ENCODE measurements around the gene KCNJ6. TPM values are rescaled to one million over a fixed set of nuclear protein-coding genes. Genes with fewer than 3 reads are reported as not detected.

The KCNJ6 gene
- total and polyA plus RNA-seq, 3 donors from 2014 or later, result 0.24 to 0.25 (median 0.25) TPM

GRCh38 chr21:37866027-37866426 lies 50.2 kb downstream of the KCNJ6 start:
- no peak overlapping the region for H3K27ac ChIP-seq
- no peaks in the 10 kb centered on the region for H3K4me1 ChIP-seq
- WGBS, 2 donors, result 85 to 92% methylated on average over 2 of the region's 2 CpGs
- H3K36me3 ChIP-seq (ENCODE audit: low read depth, missing control alignments), result no peaks in the 10 kb centered on the region
- no peak overlapping the region for H3K4me3 ChIP-seq
- no peaks in the 10 kb centered on the region for H3K27me3 ChIP-seq
- DNase-seq, result no peak
- no peaks in the 10 kb centered on the region for H3K9me3 ChIP-seq
- intact Hi-C loops (cut with DNase I; ENCODE audit: low total_unique reads), result no loop called here
- TF ChIP-seq CTCF (IDR thresholded peaks at IDR 0.05) (no peak), POLR2A (IDR thresholded peaks at IDR 0.05) (no peak)

DNA sequence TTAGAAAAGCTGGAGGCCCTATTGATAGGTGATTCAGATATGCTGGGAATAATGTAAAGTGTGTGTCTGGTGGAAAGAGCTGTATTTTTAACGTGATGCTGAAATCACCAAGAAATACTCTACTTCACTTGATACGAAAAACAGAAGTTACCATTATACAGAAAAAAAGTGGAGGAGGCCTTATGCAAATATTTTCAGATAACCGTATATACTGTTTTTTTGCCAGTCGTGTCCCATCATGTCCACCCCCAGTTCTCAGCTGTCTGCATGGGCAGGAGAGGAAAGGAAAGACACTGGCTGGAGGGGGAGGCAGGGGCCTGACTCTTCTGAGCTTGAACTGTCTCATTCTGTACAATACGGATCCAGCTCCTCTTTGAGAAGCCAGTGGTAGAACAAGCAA lies 51.1 kb downstream of the KCNJ6 start:
- intact Hi-C loops (cut with DNase I; ENCODE audit: low total_unique reads), result no loop called here
- Histone ChIP-seq H3K27ac (no peak overlapping the region), H3K9me3 (no peaks in the 10 kb centered on the region), H3K4me1 (no peaks in the 10 kb centered on the region), H3K36me3 (ENCODE audit: low read depth, missing control alignments) (no peaks in the 10 kb centered on the region), H3K27me3 (no peaks in the 10 kb centered on the region), H3K4me3 (no peak overlapping the region)
- no peak for TF ChIP-seq POLR2A (IDR thresholded peaks at IDR 0.05)
- no peak for DNase-seq
- WGBS, 2 donors, result 62 to 64% methylated on average over 5 of the region's 5 CpGs

- TF ChIP-seq POLR2A (IDR thresholded peaks at IDR 0.05) (no peak), CTCF (IDR thresholded peaks at IDR 0.05) (no peak)
- Histone ChIP-seq H3K4me3 (no peak overlapping the region), H3K36me3 (ENCODE audit: low read depth, missing control alignments) (no peaks in the 10 kb centered on the region), H3K27me3 (no peaks in the 10 kb centered on the region), H3K27ac (no peak overlapping the region), H3K9me3 (no peaks in the 10 kb centered on the region), H3K4me1 (no peaks in the 10 kb centered on the region)
- no peak for DNase-seq
- intact Hi-C loops (cut with DNase I; ENCODE audit: low total_unique reads), result no loop called here
- 90 to 95% methylated on average over 5 of the region's 5 CpGs for WGBS, 2 donors
Observed at GRCh38 chr21:37863842-37864241, 52.4 kb downstream of the KCNJ6 start.

GRCh38 chr21:37862536-37862935 lies 53.7 kb downstream of the KCNJ6 start:
- no peak for DNase-seq
- TF ChIP-seq POLR2A (IDR thresholded peaks at IDR 0.05) (no peak), CTCF (IDR thresholded peaks at IDR 0.05) (no peak)

DNA sequence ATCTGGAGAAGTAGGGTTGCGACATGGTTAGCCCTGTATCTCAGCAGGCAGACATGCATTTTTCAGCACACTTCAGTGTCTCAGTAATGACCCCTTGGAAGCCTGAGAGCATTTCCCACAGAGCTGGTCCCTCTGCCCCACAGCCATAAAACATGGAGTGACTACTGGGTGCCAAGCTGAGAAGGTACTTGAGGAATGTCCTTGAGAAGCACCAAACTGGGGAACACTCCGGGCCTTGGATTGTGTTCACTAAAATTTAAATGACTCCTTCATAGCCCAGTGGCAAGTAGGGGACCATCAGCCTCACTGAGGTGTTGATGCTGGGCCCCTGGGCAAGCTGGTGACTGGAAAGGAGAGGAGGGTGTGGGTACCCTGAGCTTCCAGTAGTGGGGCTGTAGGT lies 54.7 kb downstream of the KCNJ6 start:
- Histone ChIP-seq H3K4me3 (no peak overlapping the region), H3K4me1 (no peaks in the 10 kb centered on the region), H3K27me3 (no peaks in the 10 kb centered on the region), H3K27ac (no peak overlapping the region), H3K9me3 (no peaks in the 10 kb centered on the region), H3K36me3 (ENCODE audit: low read depth, missing control alignments) (no peaks in the 10 kb centered on the region)
- no peak for TF ChIP-seq POLR2A (IDR thresholded peaks at IDR 0.05)
- TF ChIP-seq CTCF (IDR thresholded peaks at IDR 0.05), result no peak
- WGBS, 2 donors, result 92 to 93% methylated on average over 2 of the region's 2 CpGs
- intact Hi-C loops (cut with DNase I; ENCODE audit: low total_unique reads), result no loop called here
- DNase-seq, result no peak

More at GRCh38 chr21:37862536-37862935, 53.7 kb downstream of the KCNJ6 start:
- WGBS, 2 donors, result 55 to 59% methylated on average over 2 of the region's 2 CpGs
- Histone ChIP-seq H3K9me3 (no peaks in the 10 kb centered on the region), H3K27ac (no peak overlapping the region), H3K36me3 (ENCODE audit: low read depth, missing control alignments) (no peaks in the 10 kb centered on the region), H3K4me1 (no peaks in the 10 kb centered on the region), H3K27me3 (no peaks in the 10 kb centered on the region), H3K4me3 (no peak overlapping the region)
- intact Hi-C loops (cut with DNase I; ENCODE audit: low total_unique reads), result no loop called here

Data from testis (tissue), 3 donors.